GM19467 (cell line): ENCODE results near the gene EPHA6.

ENCODE experiments used
- ATAC-seq: cut with Tn5 transposase; IDR thresholded peaks from one replicate; pipeline ENCODE4 v1.9.1; 2021; ENCODE audit warnings: mild to moderate bottlenecking, moderate library complexity; ENCODE audit not compliant: unreplicated experiment

EPHA6 gene

GRCh38 chr3:97138914-97139541 is 324.6 kb downstream of the EPHA6 start:
- ATAC-seq, result peak; percentile 51

GRCh38 chr3:97148931-97149330 is 334.5 kb downstream of the EPHA6 start:
- no peak for ATAC-seq

DNA sequence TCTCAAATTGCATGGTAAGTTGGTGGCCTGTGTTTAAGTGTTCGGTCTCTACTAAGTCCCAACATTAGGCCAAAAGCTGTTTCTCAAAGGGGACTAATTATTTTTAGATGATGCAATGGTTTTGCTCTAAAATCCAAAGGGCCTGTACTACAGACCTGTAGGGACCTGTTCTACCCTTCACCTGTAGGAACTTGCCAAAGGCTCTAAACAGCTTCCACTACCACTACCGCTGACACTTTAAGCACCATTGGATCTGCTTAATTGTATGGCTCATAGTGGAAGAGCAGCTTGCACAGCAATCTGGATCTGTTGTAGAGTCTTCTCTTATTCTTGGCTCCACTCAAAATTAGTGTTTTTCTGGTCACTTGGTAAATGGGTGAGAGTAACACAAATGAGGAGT is 346.8 kb downstream of the EPHA6 start:
- no peak for ATAC-seq

- no peak for ATAC-seq
Measured at GRCh38 chr3:97177242-97177641, 362.8 kb downstream of the EPHA6 start.

DNA sequence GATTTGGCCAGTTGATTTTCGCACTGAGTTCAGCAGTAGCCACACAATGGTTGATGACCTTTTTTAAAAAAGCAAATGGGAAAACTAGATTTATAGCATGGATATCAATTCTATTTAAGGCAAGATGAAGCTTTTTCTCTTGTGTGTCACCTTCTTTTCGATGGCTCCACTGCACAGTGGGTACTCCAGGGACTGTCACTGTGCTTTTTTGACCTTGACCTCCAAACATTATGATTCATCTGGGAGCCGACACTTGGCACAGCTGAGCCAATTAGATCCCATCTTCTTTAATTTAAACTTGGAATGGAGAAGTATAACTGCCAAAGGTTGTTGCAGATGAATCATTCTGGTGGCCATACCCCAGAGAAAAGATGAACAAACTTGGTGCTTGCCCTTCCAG is 367.3 kb downstream of the EPHA6 start:
- ATAC-seq, result no peak

GRCh38 chr3:97187771-97188170 is 373.4 kb downstream of the EPHA6 start:
- ATAC-seq, result no peak

DNA sequence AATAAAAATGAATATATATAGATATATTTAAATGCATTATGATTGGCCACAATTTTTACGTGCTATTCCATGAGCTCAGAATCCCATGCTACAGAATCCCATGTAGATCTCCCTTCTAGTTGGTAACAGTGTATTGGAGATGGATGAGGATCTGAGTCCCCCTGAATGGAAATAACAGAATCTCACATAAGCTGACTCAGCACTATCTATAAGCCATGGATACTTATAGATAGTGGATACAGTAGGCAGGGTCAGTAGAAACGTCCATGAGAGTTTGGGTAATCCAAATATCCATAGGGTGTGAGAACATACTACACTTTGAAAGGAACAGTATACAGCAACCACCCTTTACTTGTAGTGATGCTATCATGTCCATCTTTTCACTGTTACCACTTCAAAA is 375.4 kb downstream of the EPHA6 start:
- ATAC-seq, result no peak

DNA sequence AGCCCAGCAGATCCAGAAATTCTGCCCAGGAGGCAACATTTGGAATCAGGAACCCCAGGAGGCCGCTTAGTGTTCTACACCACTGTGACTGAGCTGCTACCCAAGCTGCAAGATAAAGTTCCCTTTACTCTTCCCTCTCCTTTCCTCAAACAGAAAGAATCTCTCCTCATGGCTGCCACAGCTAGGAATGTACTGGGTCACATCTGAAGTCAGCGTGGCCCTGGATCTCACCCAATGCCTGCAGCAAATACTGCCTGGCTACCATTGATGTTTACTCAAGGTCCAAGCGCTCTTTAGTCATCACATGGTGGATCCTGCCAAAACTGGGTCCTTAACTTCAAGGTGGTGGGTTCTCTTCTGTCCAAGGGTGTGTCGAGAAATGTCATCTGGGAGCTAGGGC is 382.7 kb downstream of the EPHA6 start:
- no peak for ATAC-seq

DNA sequence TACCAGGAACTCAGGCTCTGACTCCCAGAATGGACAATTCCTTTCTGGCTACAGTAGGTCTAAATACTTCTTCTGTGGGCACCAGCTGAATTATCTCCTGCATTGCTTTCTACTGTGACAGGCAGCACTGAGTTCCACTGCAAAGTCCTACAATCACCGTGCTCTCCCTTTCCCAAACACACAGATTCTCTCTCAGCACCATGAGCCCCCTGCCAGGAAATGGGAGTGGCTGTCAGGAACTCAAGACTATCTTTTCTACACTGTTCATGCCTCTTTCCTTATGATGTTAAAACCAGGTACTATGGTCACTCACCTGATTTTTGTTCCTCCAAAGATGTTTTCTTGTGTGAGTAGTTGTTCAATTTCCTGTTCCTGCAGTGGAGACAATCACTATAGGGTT is 383.4 kb downstream of the EPHA6 start:
- no peak for ATAC-seq

GRCh38 chr3:97200387-97200786 is 386.0 kb downstream of the EPHA6 start:
- ATAC-seq, result no peak

- ATAC-seq, result no peak
Measured at GRCh38 chr3:97201814-97202213, 387.4 kb downstream of the EPHA6 start.

GRCh38 chr3:97228966-97229365 is 414.6 kb downstream of the EPHA6 start:
- ATAC-seq, result no peak

GRCh38 chr3:97230486-97230885 is 416.1 kb downstream of the EPHA6 start:
- ATAC-seq, result no peak

DNA sequence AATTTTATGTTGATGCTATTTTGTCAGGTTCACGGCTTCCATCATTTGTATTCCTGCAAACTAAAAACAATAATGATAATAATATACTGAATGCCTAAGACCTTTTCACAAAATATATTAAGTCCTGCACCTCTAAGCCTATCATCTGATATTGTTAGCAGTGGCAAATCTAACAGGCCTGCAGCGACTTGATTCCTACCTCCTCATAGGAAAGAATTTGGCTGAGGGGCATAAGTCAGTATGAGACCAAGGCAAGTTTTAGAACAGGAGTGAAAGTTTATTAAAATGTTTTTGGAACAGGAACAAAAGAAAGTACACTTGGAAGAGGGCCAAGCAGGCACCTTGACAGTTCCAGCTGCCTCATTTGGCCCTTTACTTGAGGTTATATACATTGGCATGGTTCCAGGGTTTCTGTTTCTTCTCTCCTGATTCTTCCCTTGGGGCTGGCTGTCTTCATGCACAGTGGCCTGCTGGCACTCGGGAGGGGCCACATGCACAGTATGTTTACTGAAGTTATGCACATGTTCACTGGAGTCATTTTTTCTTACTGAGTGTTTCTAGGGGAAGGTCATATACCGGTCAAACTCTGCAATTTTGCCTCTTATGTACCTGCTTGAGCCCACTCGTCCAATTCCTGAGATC is 418.1 kb downstream of the EPHA6 start:
- no peak for ATAC-seq

GRCh38 chr3:97235179-97235578 is 420.8 kb downstream of the EPHA6 start:
- no peak for ATAC-seq

DNA sequence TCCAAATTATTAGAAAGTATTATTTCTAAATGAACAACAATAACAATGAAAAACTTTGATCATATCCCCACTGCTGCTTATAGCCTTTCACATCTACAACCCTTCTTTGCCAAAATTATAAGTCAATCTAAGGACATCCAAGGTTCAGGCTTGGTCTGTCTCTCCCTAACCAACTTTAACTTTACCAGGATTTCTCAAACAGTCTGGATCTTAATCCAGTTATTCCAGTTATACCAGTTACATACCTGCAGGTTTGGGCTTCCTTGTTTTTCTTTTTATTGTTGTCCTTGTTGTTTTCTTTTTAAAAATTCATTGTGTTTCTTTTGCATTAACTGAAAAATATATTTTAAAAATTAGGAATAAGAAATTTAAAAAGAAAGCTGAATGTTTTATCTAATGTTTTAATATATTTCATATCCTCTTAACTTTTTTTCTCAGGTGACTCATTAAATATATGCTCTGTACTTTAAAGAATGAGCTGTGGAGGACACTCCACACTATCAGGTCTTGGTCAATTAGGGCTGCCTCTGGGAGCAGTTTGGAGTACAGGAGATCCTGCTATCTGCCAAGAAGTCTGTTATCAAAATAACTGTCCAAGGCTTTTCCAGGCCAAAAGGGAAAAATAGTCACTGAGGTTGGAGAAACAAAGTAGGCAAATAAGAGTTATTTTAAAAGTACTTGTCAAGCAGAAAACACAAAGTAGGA is 421.4 kb downstream of the EPHA6 start:
- ATAC-seq, result no peak

DNA sequence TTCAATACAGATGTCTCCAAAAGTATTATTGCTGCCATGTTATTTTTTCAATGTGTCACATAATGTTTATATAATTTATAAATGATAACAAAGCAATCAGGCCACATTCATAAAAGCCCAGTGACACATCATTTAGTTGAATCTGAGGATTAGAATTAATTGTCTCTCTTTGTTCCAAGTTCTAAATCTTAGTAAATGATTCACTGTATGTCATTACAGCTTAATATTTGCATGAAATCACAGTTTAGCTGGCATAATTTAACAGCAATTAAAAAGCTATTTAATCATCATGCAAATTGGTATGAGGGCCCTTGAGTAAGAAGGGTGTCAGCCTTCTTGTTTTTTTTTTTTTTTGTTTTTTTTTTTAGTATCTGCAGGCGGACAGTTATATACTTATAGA is 427.0 kb downstream of the EPHA6 start:
- ATAC-seq, result no peak

- no peak for ATAC-seq
Measured at GRCh38 chr3:97245201-97245910, 431.0 kb downstream of the EPHA6 start.

- ATAC-seq, result no peak
Measured at GRCh38 chr3:97256060-97256459, 441.7 kb downstream of the EPHA6 start.

- ATAC-seq, result no peak
Measured at GRCh38 chr3:97257942-97258697, 443.7 kb downstream of the EPHA6 start.

GRCh38 chr3:97259263-97259662 is 444.9 kb downstream of the EPHA6 start:
- no peak for ATAC-seq
